Psoas muscle (tissue), 8 donors: ENCODE results near the gene CHSY1. TPM values are rescaled to one million over a fixed set of nuclear protein-coding genes. Genes with fewer than 3 reads are reported as not detected.

Source experiments
- ATAC-seq, 4 donors: fragments of 200-7000 bp; cut with Tn5 transposase; one replicate each; pipeline ENCODE4 v1.9.1; 2020; ENCODE audit warnings: moderate library complexity in 3 of 4, mild to moderate bottlenecking in 2 of 4
- DNase-seq, 2 donors: peaks; one replicate each; pipeline ENCODE4 v3.0.0-alpha.2; 2020
- H3K27ac ChIP-seq: fragments of 200-600 bp; one replicate; pipeline ENCODE4 v1.8.0; 2022
- H3K27me3 ChIP-seq, 3 donors: fragments of 200-600 bp in 1 of 3; one replicate each; pipeline versions ENCODE4 v1.6.1 to v1.8.0; 2013 to 2022; ENCODE audit warnings: low read length in 2 of 3, mild to moderate bottlenecking in 2 of 3, moderate library complexity in 1 of 3; ENCODE audit not compliant: insufficient read depth in 3 of 3
- H3K36me3 ChIP-seq, 2 donors: fragments of 200-600 bp in 1 of 2; one replicate each; pipeline versions ENCODE4 v1.6.1 to v1.8.0; 2013 to 2022; ENCODE audit warnings: low read depth in 1 of 2, mild to moderate bottlenecking in 1 of 2, moderate library complexity in 1 of 2; ENCODE audit not compliant: insufficient read depth in 1 of 2
- H3K4me1 ChIP-seq: fragments of 200-600 bp; one replicate; pipeline ENCODE4 v1.8.0; 2022
- H3K4me3 ChIP-seq: fragments of 200-600 bp; one replicate; pipeline ENCODE4 v1.8.0; 2022; ENCODE audit warnings: mild to moderate bottlenecking
- H3K9me3 ChIP-seq: fragments of 200-600 bp; one replicate; pipeline ENCODE4 v1.8.0; 2022
- CTCF ChIP-seq: fragments of 200-600 bp; IDR thresholded peaks from one replicate; pipeline ENCODE4 v1.8.0; 2022; ENCODE audit warnings: antibody characterized with exemption
- WGBS, 3 donors: extraction: QIAGEN DNeasy Blood & Tissue Kit; methylation state at CpG; one replicate each; pipeline versions ENCODE4 v1.1.6 to v1.1.7; 2013; 5-methylcytosine and 5-hydroxymethylcytosine counted together
- intact Hi-C, 2 donors: fragments of 100-400 bp; cut with DNase I; formaldehyde crosslinking; loops; one replicate each; pipeline versions ENCODE4 v1.11.0 to v1.14.2; 2022
- polyA plus RNA-seq, 3 donors: library from polyadenylated mRNA; stranded (reverse); fragments of 200-250 nt; gene quantifications; one replicate each; pipeline ENCODE4 v1.2.3, GENCODE V29; 2013
- total RNA-seq, 4 donors: library from RNA; stranded (reverse); fragmentation: NEBNext Ultra II Directional in 2 of 4; extraction: Animal tissue kit (Norgen Biotek cat#: 25700) in 2 of 4; gene quantifications; one replicate each; pipeline versions ENCODE4 v1.2.1 to v1.2.4, GENCODE V29; 2021 to 2023
- donor health status: healthy with polysubstance abuse.
- donor health status: DM: no; HTN: no; CAD: no; lungs with moderate emphysema.
- donor health status: Bipolar disorder and iron deficiency.
- donor health status: healthy.
- donor health status: DM: yes; HTN: yes; CAD: no.
- donor health status: DM: no; HTN: no; CAD: no.
- donor health status: DM: no; HTN: no; CAD: no.
- donor health status: DM: yes; HTN: yes; CAD: no.

CHSY1 gene
- total and polyA plus RNA-seq, 7 donors = 2.9 to 11.4 (median 6.7) TPM

- DNase-seq = no peak
- TF ChIP-seq CTCF = no peak
- intact Hi-C loops = no loop called here
- no peak overlapping the region for H3K27ac ChIP-seq
- no peak for ATAC-seq
- 86 to 88% (median 88%) methylated on average over 29 of the region's 29 CpGs for WGBS, 3 donors
- peaks cover 0 to 13% of the 10 kb centered on the region in 2 donors for H3K36me3 ChIP-seq
- peaks cover 13% of the 10 kb centered on the region for H3K4me1 ChIP-seq
- H3K9me3 ChIP-seq = no peaks in the 10 kb centered on the region
- no peaks in the 10 kb centered on the region for H3K27me3 ChIP-seq
- no peak overlapping the region for H3K4me3 ChIP-seq
These were observed 77.5 kb downstream of the CHSY1 start for GRCh38 chr15:101174152-101174920.

GRCh38 chr15:101173233-101174119 is 78.4 kb downstream of the CHSY1 start:
- 93% methylated on average over 14 of the region's 14 CpGs for WGBS, 3 donors
- H3K27ac ChIP-seq = no peak overlapping the region
- no peaks in the 10 kb centered on the region for H3K9me3 ChIP-seq
- peaks cover 0 to 11% of the 10 kb centered on the region in 2 donors for H3K36me3 ChIP-seq
- no peaks in the 10 kb centered on the region for H3K27me3 ChIP-seq
- ATAC-seq = no peak
- TF ChIP-seq CTCF = no peak
- H3K4me3 ChIP-seq = no peak overlapping the region
- intact Hi-C loops = no loop called here
- peaks cover 22% of the 10 kb centered on the region for H3K4me1 ChIP-seq
- no peak for DNase-seq

GRCh38 chr15:101172501-101173071 is 79.3 kb downstream of the CHSY1 start:
- ATAC-seq (no peak), DNase-seq (no peak)
- intact Hi-C loops = no loop called here
- H3K27me3 ChIP-seq = no peaks in the 10 kb centered on the region
- no peak for TF ChIP-seq CTCF
- no peaks in the 10 kb centered on the region for H3K9me3 ChIP-seq
- H3K27ac ChIP-seq = no peak overlapping the region
- peaks cover 0 to 6% of the 10 kb centered on the region in 2 donors for H3K36me3 ChIP-seq
- H3K4me1 ChIP-seq = peaks cover 26% of the 10 kb centered on the region
- no peak overlapping the region for H3K4me3 ChIP-seq
- 61 to 67% (median 62%) methylated on average over 17 of the region's 17 CpGs for WGBS, 3 donors

GRCh38 chr15:101171954-101172353 is 79.9 kb downstream of the CHSY1 start:
- intact Hi-C loops = no loop called here
- DNase-seq = no peak
- peaks cover 26% of the 10 kb centered on the region for H3K4me1 ChIP-seq
- 86 to 92% (median 91%) methylated on average over 12 of the region's 12 CpGs for WGBS, 3 donors
- H3K27ac ChIP-seq = no peak overlapping the region
- no peaks in the 10 kb centered on the region for H3K9me3 ChIP-seq
- peaks cover 0 to 6% of the 10 kb centered on the region in 2 donors for H3K36me3 ChIP-seq
- H3K27me3 ChIP-seq = no peaks in the 10 kb centered on the region
- H3K4me3 ChIP-seq = no peak overlapping the region
- no peak for ATAC-seq
- no peak for TF ChIP-seq CTCF
